Stimulated activated CD4-positive, alpha-beta T cell treated with anti-CD3 and anti-CD28 coated beads, Interleukin-2, amount 100 ng/mL, for 24 hours (primary cell): ENCODE results near the gene SLC6A4.
A peak's percentile ranks its signal among the peaks of the same experiment; 100 is the strongest.
"Not testable (repeated sequence)": the region's sequence is repeated elsewhere in the genome, so short reads cannot be mapped to it uniquely, and the experiment has no call there.

Experiments used
- DNase-seq, 2 donors: peaks; one replicate each; pipeline ENCODE4 v3.0.0-alpha.2; 2020

SLC6A4 gene

GRCh38 chr17:30238003-30238344 is 2.5 kb upstream of the SLC6A4 start:
- no peak for DNase-seq

GRCh38 chr17:30237296-30238002 is 2.0 kb upstream of the SLC6A4 start:
- DNase-seq: no peak

- DNase-seq: peak in 1 of 2 donors; percentile 41
These were observed 1.3 kb upstream of the SLC6A4 start for GRCh38 chr17:30236766-30237165.

GRCh38 chr17:30236297-30236624 is 764 bp upstream of the SLC6A4 start:
- no peak for DNase-seq

GRCh38 chr17:30234964-30235363 is 533 bp downstream of the SLC6A4 start:
- no peak for DNase-seq

- no peak for DNase-seq
These were observed 1.2 kb downstream of the SLC6A4 start for GRCh38 chr17:30234296-30234695.

GRCh38 chr17:30232824-30233427 is 2.6 kb downstream of the SLC6A4 start:
- DNase-seq: no peak

GRCh38 chr17:30232015-30232823 is 3.3 kb downstream of the SLC6A4 start:
- no peak for DNase-seq

GRCh38 chr17:30230596-30231125 is 4.8 kb downstream of the SLC6A4 start:
- DNase-seq: no peak

- not testable (repeated sequence) for DNase-seq
These were observed 5.5 kb downstream of the SLC6A4 start for GRCh38 chr17:30230009-30230408.

- DNase-seq: no peak
These were observed 6.5 kb downstream of the SLC6A4 start for GRCh38 chr17:30229012-30229411.

GRCh38 chr17:30228011-30228410 is 7.5 kb downstream of the SLC6A4 start:
- no peak for DNase-seq

- no peak for DNase-seq
These were observed 8.6 kb downstream of the SLC6A4 start for GRCh38 chr17:30226878-30227277.

- no peak for DNase-seq
These were observed 9.5 kb downstream of the SLC6A4 start for GRCh38 chr17:30225919-30226553.

GRCh38 chr17:30225112-30225511 is 10.4 kb downstream of the SLC6A4 start:
- DNase-seq: no peak

GRCh38 chr17:30224419-30224960 is 11.0 kb downstream of the SLC6A4 start:
- no peak for DNase-seq

- no peak for DNase-seq
These were observed 12.7 kb downstream of the SLC6A4 start for GRCh38 chr17:30222721-30223175.

GRCh38 chr17:30222251-30222650 is 13.2 kb downstream of the SLC6A4 start:
- no peak for DNase-seq

- DNase-seq: no peak
These were observed 14.2 kb downstream of the SLC6A4 start for GRCh38 chr17:30221346-30221745.

GRCh38 chr17:30220414-30220813 is 15.1 kb downstream of the SLC6A4 start:
- no peak for DNase-seq

- no peak for DNase-seq
These were observed 15.7 kb downstream of the SLC6A4 start for GRCh38 chr17:30219833-30220232.

GRCh38 chr17:30219315-30219714 is 16.2 kb downstream of the SLC6A4 start:
- DNase-seq: no peak

GRCh38 chr17:30218799-30219198 is 16.7 kb downstream of the SLC6A4 start:
- DNase-seq: no peak
